Activated T-cell treated with anti-CD3 and anti-CD28 coated beads for 4 hours (primary cell): ENCODE data around the gene PLEKHA7.
"Not testable (repeated sequence)": the region's sequence is repeated elsewhere in the genome, so short reads cannot be mapped to it uniquely, and the experiment has no call there.

Experiments used
- DNase-seq: peaks from one replicate; pipeline ENCODE4 v3.0.0-alpha.2; 2020

The PLEKHA7 gene

GRCh38 chr11:16876053-16876752 is 138.0 kb downstream of the PLEKHA7 start:
- DNase-seq = no peak

- no peak for DNase-seq
Measured at GRCh38 chr11:16874275-16874975, 139.8 kb downstream of the PLEKHA7 start.

GRCh38 chr11:16873289-16873688 is 140.9 kb downstream of the PLEKHA7 start:
- no peak for DNase-seq

- no peak for DNase-seq
Measured at GRCh38 chr11:16871368-16871767, 142.8 kb downstream of the PLEKHA7 start.

- no peak for DNase-seq
Measured at GRCh38 chr11:16867097-16867496, 147.1 kb downstream of the PLEKHA7 start.

GRCh38 chr11:16864428-16864827 is 149.8 kb downstream of the PLEKHA7 start:
- not testable (repeated sequence) for DNase-seq

- DNase-seq = no peak
Measured at GRCh38 chr11:16863389-16863788, 150.8 kb downstream of the PLEKHA7 start.

GRCh38 chr11:16862726-16863125 is 151.5 kb downstream of the PLEKHA7 start:
- no peak for DNase-seq

- no peak for DNase-seq
Measured at GRCh38 chr11:16861862-16862261, 152.4 kb downstream of the PLEKHA7 start.

- DNase-seq = no peak
Measured at GRCh38 chr11:16860617-16861016, 153.6 kb downstream of the PLEKHA7 start.

- DNase-seq = no peak
Measured at GRCh38 chr11:16859651-16860050, 154.6 kb downstream of the PLEKHA7 start.

GRCh38 chr11:16857186-16857585 is 157.0 kb downstream of the PLEKHA7 start:
- DNase-seq = no peak

GRCh38 chr11:16856022-16856471 is 158.2 kb downstream of the PLEKHA7 start:
- DNase-seq = no peak

GRCh38 chr11:16854979-16855378 is 159.2 kb downstream of the PLEKHA7 start:
- DNase-seq = no peak

- no peak for DNase-seq
Measured at GRCh38 chr11:16853859-16854258, 160.4 kb downstream of the PLEKHA7 start.

- no peak for DNase-seq
Measured at GRCh38 chr11:16853266-16853665, 160.9 kb downstream of the PLEKHA7 start.

GRCh38 chr11:16846305-16846704 is 167.9 kb downstream of the PLEKHA7 start:
- DNase-seq = no peak

- no peak for DNase-seq
Measured at GRCh38 chr11:16844268-16844771, 169.9 kb downstream of the PLEKHA7 start.

- no peak for DNase-seq
Measured at GRCh38 chr11:16843294-16843693, 170.9 kb downstream of the PLEKHA7 start.

- no peak for DNase-seq
Measured at GRCh38 chr11:16841984-16842383, 172.2 kb downstream of the PLEKHA7 start.

GRCh38 chr11:16841481-16841880 is 172.7 kb downstream of the PLEKHA7 start:
- no peak for DNase-seq

GRCh38 chr11:16840951-16841350 is 173.3 kb downstream of the PLEKHA7 start:
- DNase-seq = no peak

GRCh38 chr11:16839821-16840220 is 174.4 kb downstream of the PLEKHA7 start:
- no peak for DNase-seq

GRCh38 chr11:16834384-16834783 is 179.8 kb downstream of the PLEKHA7 start:
- DNase-seq = no peak
